Germinal center (tissue), 1 donor: ENCODE results near the gene RHBG.
"Not testable (repeated sequence)": the region's sequence is repeated elsewhere in the genome, so short reads cannot be mapped to it uniquely, and the experiment has no call there.

Experiments
- DNase-seq: peaks from one replicate; pipeline ENCODE4 v3.0.0; 2012; ENCODE audit warnings: mixed read lengths, low spot score

RHBG gene

GRCh38 chr1:156368889-156369684 lies at the start of gene RHBG:
TSS of gene RHBG (plus strand) at chr1:156369211. CDS start at chr1:156369250, 39 bp downstream.
- no peak for DNase-seq

DNA sequence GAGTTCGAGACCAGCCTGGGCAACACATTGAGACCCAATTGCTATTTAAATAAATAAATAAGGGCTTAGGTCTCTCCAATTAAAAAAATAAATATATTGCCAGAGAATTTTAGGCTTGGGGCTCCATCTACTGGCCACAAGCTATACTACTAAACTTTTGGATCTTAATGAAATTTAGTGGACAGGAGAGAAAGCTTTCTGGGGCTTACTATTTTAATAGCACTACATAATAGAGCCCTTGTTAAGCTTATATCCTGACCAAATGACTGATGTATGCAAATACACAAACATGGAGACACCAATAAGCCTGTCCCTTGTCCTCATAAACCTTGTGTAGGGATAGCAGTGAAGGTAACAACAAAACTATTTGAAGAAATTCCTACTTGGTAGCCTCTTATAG lies 49.3 kb upstream of the RHBG start:
- DNase-seq, result peak; percentile 45

GRCh38 chr1:156320560-156320959 lies 48.5 kb upstream of the RHBG start:
- DNase-seq, result no peak

GRCh38 chr1:156323179-156323578 lies 45.8 kb upstream of the RHBG start:
- DNase-seq, result not testable (repeated sequence)

DNA sequence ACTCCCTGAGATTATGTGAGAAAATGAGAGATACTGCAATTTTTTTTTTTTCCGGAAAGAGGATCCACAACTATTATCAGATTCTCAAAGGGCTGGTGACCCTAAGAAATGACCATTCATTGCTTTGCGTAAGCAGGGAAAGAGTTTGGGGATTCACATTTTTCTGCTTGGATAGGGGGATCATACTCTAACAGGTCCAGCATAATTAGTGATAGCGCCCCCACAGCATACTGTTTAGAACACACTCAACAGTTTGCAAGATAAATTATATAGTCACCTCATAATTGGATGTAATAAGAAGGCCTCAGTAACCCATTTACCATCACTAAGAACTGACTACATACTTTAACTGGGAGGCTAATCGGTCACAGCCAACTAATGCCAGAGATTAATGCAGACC lies 32.8 kb upstream of the RHBG start:
- no peak for DNase-seq

GRCh38 chr1:156337052-156337887 lies 31.7 kb upstream of the RHBG start:
- DNase-seq, result no peak

GRCh38 chr1:156337888-156338179 lies 31.2 kb upstream of the RHBG start:
- DNase-seq, result no peak

DNA sequence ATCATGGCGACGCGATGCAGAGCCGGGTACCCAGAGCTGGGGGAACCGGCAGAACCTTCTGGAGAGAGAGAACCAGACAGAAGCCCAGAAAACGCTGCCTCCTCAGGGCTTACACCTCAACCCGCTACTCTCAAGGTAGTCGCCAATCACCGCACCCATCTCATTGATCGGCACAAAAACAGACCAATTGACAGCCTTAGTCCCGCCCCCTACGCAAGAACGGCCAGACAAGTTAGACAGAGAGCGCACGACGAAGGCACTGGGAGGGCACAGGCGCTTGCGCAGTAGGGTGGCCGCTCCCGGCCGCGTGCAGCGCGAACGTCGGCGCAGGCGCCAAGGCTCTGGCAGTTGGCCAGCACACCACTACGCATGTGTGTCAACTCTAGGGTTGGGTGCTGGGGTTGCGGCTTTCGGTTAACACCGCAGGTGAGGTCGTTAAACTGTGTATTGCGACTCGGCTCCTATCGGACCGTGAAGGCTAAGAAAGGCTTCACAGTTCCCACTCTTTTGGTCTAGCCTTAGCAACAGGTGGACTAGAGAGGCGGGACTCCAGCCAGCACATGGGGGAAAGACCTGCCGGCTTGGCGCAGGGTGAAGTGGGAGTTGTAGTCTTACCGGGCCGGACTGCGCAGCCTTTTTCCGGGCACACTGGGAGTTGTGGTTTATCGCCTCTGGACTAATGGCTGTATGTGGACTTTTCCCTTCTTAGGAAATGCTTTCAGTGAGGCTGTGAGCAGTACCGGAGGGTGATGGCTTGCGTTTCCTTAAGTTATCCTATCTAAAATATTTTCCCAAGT lies 30.6 kb upstream of the RHBG start, which contains the start of the genes CCT3 and TSACC:
TSS of gene CCT3 (minus strand) at position 113 of the 797 bp plus-strand sequence. CDS start at position 5, 108 bp downstream.
TSS of gene TSACC (plus strand) at position 347 of the 797 bp plus-strand sequence. CDS start 1,232 bp downstream, outside the sequence.
- DNase-seq, result peak; percentile 99

GRCh38 chr1:156342166-156342955 lies 26.6 kb upstream of the RHBG start:
- no peak for DNase-seq

DNA sequence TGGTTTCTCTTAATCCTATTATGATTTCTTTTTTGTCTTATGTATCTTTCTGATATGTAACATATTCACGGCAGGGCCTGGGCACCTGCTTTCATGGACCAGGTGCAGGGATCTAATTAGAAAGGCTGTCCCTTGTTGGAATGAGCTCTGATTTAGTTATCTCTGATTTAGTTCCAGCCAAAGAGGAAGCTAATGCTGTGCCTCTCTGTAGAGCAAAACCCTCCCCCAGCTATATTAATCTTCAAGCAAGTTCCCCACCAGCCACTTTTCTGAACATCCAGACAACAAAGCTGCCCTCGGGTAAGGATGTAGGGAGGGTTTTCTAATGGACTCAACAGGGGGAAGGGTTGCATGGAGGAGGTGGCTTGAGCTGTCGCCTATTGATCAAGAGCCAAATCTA lies 24.6 kb upstream of the RHBG start:
- DNase-seq, result no peak

- not testable (repeated sequence) for DNase-seq
These were observed 23.0 kb upstream of the RHBG start for GRCh38 chr1:156346035-156346434.

- DNase-seq, result no peak
These were observed 22.4 kb upstream of the RHBG start for GRCh38 chr1:156346636-156347035.

DNA sequence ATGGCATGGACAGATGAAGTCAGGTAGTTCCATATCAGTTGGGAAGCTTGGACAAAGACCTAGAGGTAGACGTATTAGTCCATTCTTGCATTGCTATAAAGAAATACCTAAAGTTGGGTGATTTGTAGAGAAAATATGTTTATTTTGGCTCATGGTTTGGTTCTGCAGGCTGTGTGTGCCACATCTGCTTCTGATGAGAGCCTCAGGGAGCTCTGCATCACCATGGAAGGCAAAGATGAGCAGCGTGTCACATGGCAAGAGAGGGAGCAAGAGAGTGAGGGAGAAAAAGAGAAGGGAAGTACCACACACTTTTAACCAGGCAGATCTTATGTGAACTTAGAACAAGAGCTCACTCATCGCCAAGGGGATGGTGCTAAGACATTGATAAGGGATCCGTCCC lies 21.7 kb upstream of the RHBG start:
- DNase-seq, result no peak

DNA sequence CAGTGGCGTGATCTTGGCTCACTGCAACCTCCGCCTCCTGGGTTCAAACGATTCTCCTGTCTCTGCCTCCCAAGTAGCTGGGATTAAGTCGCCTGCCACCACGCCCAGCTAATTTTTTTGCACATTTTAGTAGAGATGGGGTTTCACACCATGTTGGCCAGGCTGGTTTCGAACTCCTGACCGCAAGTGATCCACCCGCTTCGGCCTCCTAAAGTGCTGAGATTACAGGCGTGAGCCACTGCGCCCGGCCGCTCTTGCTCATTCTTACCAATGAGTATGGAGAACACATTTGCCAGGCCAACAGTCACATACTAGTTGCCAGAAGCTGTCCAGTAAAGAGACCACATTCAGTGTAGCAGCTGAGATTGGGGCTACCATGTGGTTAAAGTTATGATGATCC lies 16.5 kb upstream of the RHBG start:
- not testable (repeated sequence) for DNase-seq

- DNase-seq, result no peak
These were observed 12.6 kb upstream of the RHBG start for GRCh38 chr1:156356262-156356874.

DNA sequence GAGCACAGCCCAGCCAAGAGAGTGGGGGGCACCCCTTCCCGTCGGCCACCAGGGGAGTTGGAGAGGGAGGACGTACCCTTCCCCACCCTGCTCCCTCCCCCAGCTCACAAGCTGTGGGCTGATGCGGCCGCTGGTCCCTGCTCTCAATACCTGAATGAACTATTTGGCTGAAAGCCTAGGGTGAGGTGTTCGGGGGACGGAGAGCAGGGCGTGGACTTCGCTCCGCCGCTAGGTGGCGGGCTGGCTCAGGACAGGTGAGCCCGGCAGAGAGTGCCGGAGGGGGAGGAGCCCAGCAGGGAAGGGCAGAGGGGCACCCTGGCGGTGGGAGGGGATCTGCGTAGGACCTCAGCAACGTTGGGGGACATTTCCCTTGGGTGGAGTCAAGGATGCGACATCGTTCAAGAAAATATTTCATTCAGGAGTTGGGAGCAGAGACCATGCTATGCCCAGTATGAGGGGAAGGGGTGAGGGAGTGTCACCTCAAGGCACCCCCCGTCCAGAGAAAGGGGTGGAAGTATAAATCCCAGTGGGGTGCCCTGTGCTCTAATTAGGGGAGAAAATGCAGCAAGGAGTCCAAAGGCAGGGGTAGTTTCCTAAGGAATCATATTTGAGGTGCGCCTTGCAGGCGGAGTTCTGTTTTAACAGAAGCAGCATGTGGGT lies 12.0 kb upstream of the RHBG start:
- DNase-seq, result peak; percentile 89

GRCh38 chr1:156357977-156358376 lies 11.0 kb upstream of the RHBG start:
- DNase-seq, result no peak

GRCh38 chr1:156358641-156359040 lies 10.4 kb upstream of the RHBG start:
- no peak for DNase-seq

GRCh38 chr1:156359249-156359648 lies 9.8 kb upstream of the RHBG start:
- DNase-seq, result no peak

- no peak for DNase-seq
These were observed 9.0 kb upstream of the RHBG start for GRCh38 chr1:156359973-156360372.
